ENCODE data around the gene TMEM50B.

The TMEM50B gene

GRCh38 chr21:33427051-33427450 is 52.7 kb downstream of the TMEM50B start:
- no peak for TF ChIP-seq EZH2phosphoT487 (IDR thresholded peaks at IDR 0.05; ENCODE audit: low read length)
- no peak for TF ChIP-seq EZH2 (optimal IDR thresholded peaks at IDR 0.05; ENCODE audit: low read depth, low read length)
- no peak for TF ChIP-seq CTCF (IDR thresholded peaks at IDR 0.05; ENCODE audit: low read length)
- Histone ChIP-seq H3K9ac (ENCODE audit: low read length) (no peak overlapping the region), H3K27me3 (replicated peaks; ENCODE audit: insufficient read depth, low read length) (no peaks in the 10 kb centered on the region), H3K4me2 (ENCODE audit: low read depth, low read length) (no peak overlapping the region), H3K4me1 (ENCODE audit: low read length) (no peaks in the 10 kb centered on the region), H3K9me3 (replicated peaks; ENCODE audit: insufficient read depth, low read length) (no peaks in the 10 kb centered on the region), H3K36me3 (replicated peaks; ENCODE audit: insufficient read depth, low read length) (peaks cover 13% of the 10 kb centered on the region), H3K79me2 (ENCODE audit: low read length) (peaks cover 28% of the 10 kb centered on the region), H2AFZ (ENCODE audit: low read length) (no peak overlapping the region), H3K4me3 (ENCODE audit: low read length) (no peak overlapping the region), H3K9me2 (replicated peaks; ENCODE audit: insufficient read depth, low read length) (no peaks in the 10 kb centered on the region), H4K20me1 (ENCODE audit: insufficient read depth, low read length) (no peaks in the 10 kb centered on the region; the same call in 1 of the 2 replicates), H3K27ac (ENCODE audit: low read length) (no peak overlapping the region), H3F3A (ENCODE audit: insufficient read depth, low read length) (no peaks in the 10 kb centered on the region)
- DNase-seq: no peak

- H3K4me2 ChIP-seq (ENCODE audit: low read depth, low read length): no peak overlapping the region
- no peaks in the 10 kb centered on the region for H3F3A ChIP-seq (ENCODE audit: insufficient read depth, low read length)
- H3K27me3 ChIP-seq (replicated peaks; ENCODE audit: insufficient read depth, low read length): no peaks in the 10 kb centered on the region
- no peak overlapping the region for H2AFZ ChIP-seq (ENCODE audit: low read length)
- H3K9ac ChIP-seq (ENCODE audit: low read length): no peak overlapping the region
- no peaks in the 10 kb centered on the region for H3K4me1 ChIP-seq (ENCODE audit: low read length)
- peaks cover 35% of the 10 kb centered on the region for H3K79me2 ChIP-seq (ENCODE audit: low read length)
- peaks cover 22% of the 10 kb centered on the region for H3K36me3 ChIP-seq (replicated peaks; ENCODE audit: insufficient read depth, low read length)
- H3K4me3 ChIP-seq (ENCODE audit: low read length): no peak overlapping the region
- H3K27ac ChIP-seq (ENCODE audit: low read length): no peak overlapping the region
- no peaks in the 10 kb centered on the region; the same call in 1 of the 2 replicates for H4K20me1 ChIP-seq (ENCODE audit: insufficient read depth, low read length)
- DNase-seq: no peak
- TF ChIP-seq EZH2 (optimal IDR thresholded peaks at IDR 0.05; ENCODE audit: low read depth, low read length): no peak
- TF ChIP-seq CTCF (IDR thresholded peaks at IDR 0.05; ENCODE audit: low read length): no peak
- TF ChIP-seq EZH2phosphoT487 (IDR thresholded peaks at IDR 0.05; ENCODE audit: low read length): no peak
- no peaks in the 10 kb centered on the region for H3K9me3 ChIP-seq (replicated peaks; ENCODE audit: insufficient read depth, low read length)
- no peaks in the 10 kb centered on the region for H3K9me2 ChIP-seq (replicated peaks; ENCODE audit: insufficient read depth, low read length)
Observed at GRCh38 chr21:33425825-33426224, 53.9 kb downstream of the TMEM50B start.

GRCh38 chr21:33424214-33424613 is 55.6 kb downstream of the TMEM50B start:
- Histone ChIP-seq H4K20me1 (ENCODE audit: insufficient read depth, low read length) (no peaks in the 10 kb centered on the region; the same call in 1 of the 2 replicates), H3K9me2 (replicated peaks; ENCODE audit: insufficient read depth, low read length) (no peaks in the 10 kb centered on the region), H3K79me2 (ENCODE audit: low read length) (peaks cover 46% of the 10 kb centered on the region), H3F3A (ENCODE audit: insufficient read depth, low read length) (no peaks in the 10 kb centered on the region), H3K4me1 (ENCODE audit: low read length) (no peaks in the 10 kb centered on the region), H3K9me3 (replicated peaks; ENCODE audit: insufficient read depth, low read length) (no peaks in the 10 kb centered on the region), H3K27me3 (replicated peaks; ENCODE audit: insufficient read depth, low read length) (no peaks in the 10 kb centered on the region), H3K36me3 (replicated peaks; ENCODE audit: insufficient read depth, low read length) (peaks cover 22% of the 10 kb centered on the region), H3K9ac (ENCODE audit: low read length) (no peak overlapping the region), H3K4me2 (ENCODE audit: low read depth, low read length) (no peak overlapping the region), H3K4me3 (ENCODE audit: low read length) (no peak overlapping the region), H3K27ac (ENCODE audit: low read length) (no peak overlapping the region), H2AFZ (ENCODE audit: low read length) (no peak overlapping the region)
- TF ChIP-seq EZH2phosphoT487 (IDR thresholded peaks at IDR 0.05; ENCODE audit: low read length) (no peak), EZH2 (optimal IDR thresholded peaks at IDR 0.05; ENCODE audit: low read depth, low read length) (no peak), CTCF (IDR thresholded peaks at IDR 0.05; ENCODE audit: low read length) (no peak)
- no peak for DNase-seq
